ENCODE results near the gene FFAR3. TPM values are rescaled to one million over a fixed set of nuclear protein-coding genes. Genes with fewer than 3 reads are reported as not detected.

The FFAR3 gene
- total and polyA plus RNA-seq, 2 of the 13 experiments (the other 11 are each of a cell fraction or from before 2014, with no cell fraction given): not detected

GRCh38 chr19:35318679-35319448, 39.4 kb upstream of the FFAR3 start (continued):
- TF ChIP-seq ZNF232 (CRISPR knock-in tag; IDR thresholded peaks at IDR 0.05; ENCODE audit: borderline replicate concordance) (no peak), ETV6 (CRISPR knock-in tag; conservative IDR thresholded peaks at IDR 0.05) (no peak), PHB2 (IDR thresholded peaks at IDR 0.05; ENCODE audit: partially characterized antibody) (no peak), ZNF354B (CRISPR knock-in tag; IDR thresholded peaks at IDR 0.05) (no peak), JUND (CRISPR knock-in tag; IDR thresholded peaks at IDR 0.05) (no peak), RELA (CRISPR knock-in tag; IDR thresholded peaks at IDR 0.05) (no peak), ZNF138 (CRISPR knock-in tag; IDR thresholded peaks at IDR 0.05; ENCODE audit: low read depth) (no peak), DDIT3 (CRISPR knock-in tag; IDR thresholded peaks at IDR 0.05) (no peak), ZSCAN22 (CRISPR knock-in tag; IDR thresholded peaks at IDR 0.05) (no peak), ELF3 (CRISPR knock-in tag; IDR thresholded peaks at IDR 0.05) (peak; percentile 12; the same call in 1 of the 2 replicates), ZBTB38 (CRISPR knock-in tag; IDR thresholded peaks at IDR 0.05) (no peak), JUN (CRISPR knock-in tag; IDR thresholded peaks at IDR 0.05) (no peak), RERE (CRISPR knock-in tag; IDR thresholded peaks at IDR 0.05; ENCODE audit: low read depth) (no peak; the same call in 1 of the 2 replicates), DMAP1 (CRISPR knock-in tag; IDR thresholded peaks at IDR 0.05) (peak; percentile 24; the same call in 1 of the 2 replicates), ZNF510 (CRISPR knock-in tag; IDR thresholded peaks at IDR 0.05; ENCODE audit: low read depth) (no peak), THAP8 (CRISPR knock-in tag; IDR thresholded peaks at IDR 0.05; ENCODE audit: borderline replicate concordance) (no peak), ZNF660 (CRISPR knock-in tag; IDR thresholded peaks at IDR 0.05; ENCODE audit: borderline replicate concordance, low read depth) (no peak), ZNF746 (CRISPR knock-in tag; IDR thresholded peaks at IDR 0.05) (no peak), SKIL (CRISPR knock-in tag; IDR thresholded peaks at IDR 0.05; ENCODE audit: borderline replicate concordance) (no peak)
- TF ChIP-seq, protein P1, sequence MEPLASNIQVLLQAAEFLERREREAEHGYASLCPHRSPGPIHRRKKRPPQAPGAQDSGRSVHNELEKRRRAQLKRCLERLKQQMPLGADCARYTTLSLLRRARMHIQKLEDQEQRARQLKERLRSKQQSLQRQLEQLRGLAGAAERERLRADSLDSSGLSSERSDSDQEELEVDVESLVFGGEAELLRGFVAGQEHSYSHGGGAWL (CRISPR knock-in tag; IDR thresholded peaks at IDR 0.05): peak; percentile 37; the same call in 1 of the 2 replicates
